K562 (cell line): Measurements from ENCODE around the gene NVL. TPM values are rescaled to one million over a fixed set of nuclear protein-coding genes. Genes with fewer than 3 reads are reported as not detected.
A peak's percentile ranks its signal among the peaks of the same experiment; 100 is the strongest.

Source experiments
- ATAC-seq: fragments of 200-7000 bp; cut with Tn5 transposase; 3 replicates; pipeline ENCODE4 v1.9.1; 2020; ENCODE audit warnings: moderate library complexity
- BruUV-seq: library from RNA; stranded (reverse); fragments of 400-500 nt; replicated peaks from 2 replicates; lab custom pipeline; 2021; lab: Mats Ljungman, UMichigan
- CTCF ChIA-PET: fragments of 300-600 bp; formaldehyde crosslinking; extraction: SDS; loops from one replicate; lab custom pipeline; 2021; ENCODE audit warnings: low intra/inter-chr PET ratio; lab: Yijun Ruan, JAX
- POLR2A ChIA-PET: fragments of 300-600, 350-650 bp; sonication (Branson Sonifier 250); formaldehyde crosslinking; extraction: SDS; loops from one replicate; lab custom pipeline; 2021; ENCODE audit warnings: antibody characterized with exemption, inconsistent platforms; lab: Yijun Ruan, JAX
- DNase-seq, 4 experiments: peaks; one replicate each; pipeline versions ENCODE4 v3.0.0 to v3.0.0-alpha.2; 2011 to 2018; ENCODE audit warnings: low spot score in 3 of 4, mixed read lengths in 3 of 4; ENCODE audit errors: extremely low read depth in 1 of 4
- FAIRE-seq: peaks from 2 replicates; lab custom pipeline; 2011; peaks lifted over from hg19 to GRCh38; lab: Jason Lieb, UNC
- H2AFZ ChIP-seq: 2 replicates; pipeline ENCODE4 v1.6.0; 2011; ENCODE audit warnings: low read depth, low read length, control low read depth, inconsistent platforms
- H3K27ac ChIP-seq: fragments of 200-600 bp; 3 replicates; pipeline ENCODE4 v1.8.0; 2011; ENCODE audit warnings: low read depth, mild to moderate bottlenecking, control low read depth, inconsistent platforms, low read length, moderate library complexity, mixed read lengths; ENCODE audit errors: extremely low read depth
- H3K27me3 ChIP-seq, 2 experiments: fragments of 300-600 bp in 1 of 2; 2 replicates in 1 of 2; 3 replicates in 1 of 2; pipeline versions ENCODE4 v1.6.0 to v1.8.0; 2011; ENCODE audit warnings: inconsistent platforms in 2 of 2, low read length in 2 of 2, mild to moderate bottlenecking in 1 of 2, mixed read lengths in 1 of 2, moderate library complexity in 1 of 2; ENCODE audit not compliant: control insufficient read depth in 2 of 2, insufficient read depth in 2 of 2
- H3K36me3 ChIP-seq: fragments of 300-600 bp; 3 replicates; pipeline ENCODE4 v1.8.0; 2011; ENCODE audit warnings: mild to moderate bottlenecking, low read length, inconsistent platforms; ENCODE audit not compliant: control insufficient read depth, insufficient read depth
- H3K4me1 ChIP-seq, 2 experiments: fragments of 200-600 bp in 1 of 2; replicated peaks in 1 of 2; 2 replicates in 1 of 2; 3 replicates in 1 of 2; pipeline versions ENCODE4 v1.5.1 to v1.8.0; 2011; ENCODE audit warnings: inconsistent platforms in 2 of 2, low read length in 2 of 2, mild to moderate bottlenecking in 1 of 2, mixed read lengths in 1 of 2, moderate library complexity in 1 of 2; ENCODE audit not compliant: control insufficient read depth in 2 of 2, insufficient read depth in 2 of 2
- H3K4me2 ChIP-seq: 2 replicates; pipeline ENCODE4 v1.6.1; 2011; ENCODE audit warnings: low read length, control low read depth, inconsistent platforms, mixed read lengths; ENCODE audit not compliant: insufficient read depth
- H3K4me3 ChIP-seq: fragments of 200-600 bp; sonication (generic), shearing (Covaris generic); 2 replicates; pipeline ENCODE4 v1.5.1; 2016; ENCODE audit warnings: control low read depth, inconsistent platforms
- H3K79me2 ChIP-seq: fragments of 200-600 bp; 3 replicates; pipeline ENCODE4 v1.8.0; 2011; ENCODE audit warnings: low read length, inconsistent platforms; ENCODE audit not compliant: control insufficient read depth, insufficient read depth
- H3K9ac ChIP-seq, 2 experiments: 2 replicates each; pipeline versions ENCODE4 v1.6.0 to v1.6.1; 2011; ENCODE audit warnings: low read depth in 2 of 2, low read length in 2 of 2, control low read depth in 1 of 2, inconsistent platforms in 1 of 2, mild to moderate bottlenecking in 1 of 2, mixed read lengths in 1 of 2; ENCODE audit not compliant: insufficient read depth in 1 of 2
- H3K9me1 ChIP-seq: one replicate; pipeline ENCODE4 v1.6.0; 2011; ENCODE audit warnings: inconsistent platforms, mild to moderate bottlenecking, low read length, moderate library complexity; ENCODE audit not compliant: control insufficient read depth, insufficient read depth
- H3K9me3 ChIP-seq: replicated peaks from 2 replicates; pipeline ENCODE4 v1.5.1; 2011; ENCODE audit warnings: low read depth, low read length, inconsistent platforms; ENCODE audit not compliant: control insufficient read depth, insufficient read depth
- H4K20me1 ChIP-seq: replicated peaks from 2 replicates; pipeline ENCODE4 v1.6.1; 2011; ENCODE audit warnings: low read length, inconsistent platforms, mixed read lengths; ENCODE audit not compliant: control insufficient read depth, insufficient read depth
- ATF1 ChIP-seq, 2 experiments: fragments of 450-650 bp in 1 of 2; IDR thresholded peaks; 2 replicates each; pipeline ENCODE4 v1.6.1; 2016; ENCODE audit warnings: missing compliant biosample characterization in 1 of 2, missing genetic modification characterization in 1 of 2
- CBX5 ChIP-seq: IDR thresholded peaks from 2 replicates; pipeline ENCODE4 v1.6.1; 2014; ENCODE audit warnings: low read depth, borderline replicate concordance
- CC2D1A ChIP-seq: fragments of 450-650 bp; IDR thresholded peaks from 2 replicates; pipeline ENCODE4 v1.6.1; 2017; ENCODE audit warnings: mild to moderate bottlenecking
- CEBPG ChIP-seq, 3 experiments: fragments of 200-800 bp in 1 of 3; sonication (Bioruptor generic) in 1 of 3; sonication (generic) in 1 of 3; formaldehyde crosslinking in 1 of 3; IDR thresholded peaks in 2 of 3; conservative IDR thresholded peaks in 1 of 3; 2 replicates each; pipeline versions ENCODE4 v1.6.1 to v1.8.0; 2016 to 2022; ENCODE audit warnings: missing compliant biosample characterization in 2 of 3, missing genetic modification characterization in 2 of 3, mild to moderate bottlenecking in 1 of 3, missing genetic modification reagents in 1 of 3
- NUFIP1 ChIP-seq: fragments of 450-650 bp; IDR thresholded peaks from 2 replicates; pipeline ENCODE4 v1.6.1; 2018; ENCODE audit not compliant: partially characterized antibody
- TRIM28 ChIP-seq: fragments of 450-650 bp; IDR thresholded peaks from 2 replicates; pipeline ENCODE4 v1.6.1; 2017
- YBX1 ChIP-seq: fragments of 450-650 bp; IDR thresholded peaks from 2 replicates; pipeline ENCODE4 v1.7.1; 2016; ENCODE audit warnings: mild to moderate bottlenecking
- ZFP1 ChIP-seq: fragments of 450-650 bp; formaldehyde crosslinking; IDR thresholded peaks from 2 replicates; pipeline ENCODE4 v1.4.0; 2020; ENCODE audit warnings: mild to moderate bottlenecking, mixed read lengths
- WGBS: fragments of 100-300 bp; shearing (Covaris generic); methylation state at CpG from one replicate; pipeline ENCODE4 v1.1.6; 2016; ENCODE audit warnings: low coverage, mixed read lengths; ENCODE audit not compliant: insufficient coverage; ENCODE audit errors: missing lambda C conversion rate; 5-methylcytosine and 5-hydroxymethylcytosine counted together
- in situ Hi-C: fragments of 300-500 bp; cut with MboI; formaldehyde crosslinking; loops from 4 replicates; pipeline ENCODE4 v1.15.0; 2018; ENCODE audit warnings: inconsistent platforms, mixed read lengths
- intact Hi-C: fragments of 100-400 bp; cut with micrococcal nuclease; formaldehyde crosslinking; loops from 2 replicates; pipeline ENCODE4 v1.14.2; 2022
- polyA plus RNA-seq, 8 experiments: library from polyadenylated mRNA; depleted of rRNA in 4 of 8; stranded (reverse) in 5 of 8; unstranded in 3 of 8; fragments of >200 nt; fragmentation: Nextera tagmentation in 2 of 8; fragmentation: Illumina TruSeq in 1 of 8; extraction: Ambion mirVana in 2 of 8; extraction: Trizol in 1 of 8; gene quantifications; 2 replicates each; pipeline versions ENCODE4 v1.2.1 to v1.2.3, GENCODE V29; 2011 to 2014; ENCODE audit warnings: inconsistent platforms in 1 of 8, missing spikeins in 1 of 8
- total RNA-seq, 7 experiments: library from RNA; depleted of rRNA in 6 of 7; stranded (reverse); fragments of >200 nt in 6 of 7; fragmentation: Illumina TruSeq in 2 of 7; extraction: Trizol in 2 of 7; gene quantifications; 2 replicates each; pipeline versions ENCODE4 v1.2.1 to v1.2.3, GENCODE V29; 2011 to 2021; ENCODE audit warnings: low replicate concordance in 1 of 7
- TF ChIP-seq, protein P1 (sequence below): sonication (generic); formaldehyde crosslinking; IDR thresholded peaks from 2 replicates; pipeline ENCODE4 v1.8.0; 2022; ENCODE audit warnings: mild to moderate bottlenecking, low read depth, missing genetic modification reagents

NVL gene
- total and polyA plus RNA-seq, 9 of the 15 experiments (the other 6 are each of a cell fraction or from before 2014, with no cell fraction given) = 32.5 to 86.6 (median 62.9) TPM

DNA sequence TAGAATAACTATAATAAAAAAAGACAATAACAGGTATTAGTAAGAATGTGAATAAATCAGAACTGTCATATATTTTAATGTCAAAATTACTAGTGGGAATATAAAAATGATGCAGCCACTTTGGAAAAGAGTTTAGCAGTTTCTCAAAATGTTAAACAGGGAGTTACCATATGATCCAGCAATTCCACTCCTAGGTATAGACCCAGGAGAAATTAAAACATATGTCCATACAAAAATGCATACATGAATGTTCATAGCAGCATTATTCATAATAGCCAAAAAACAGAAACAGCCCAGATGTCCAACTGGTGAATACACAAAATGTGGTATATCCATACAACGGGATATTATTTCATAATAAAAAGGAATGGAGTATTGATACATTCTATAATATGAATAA lies 71.6 kb downstream of the NVL start:
- H4K20me1 ChIP-seq = no peaks in the 10 kb centered on the region
- in situ Hi-C loops (no loop called here), intact Hi-C loops (no loop called here)
- CTCF ChIA-PET = no interaction called here
- TF ChIP-seq NUFIP1 (no peak), TRIM28 (no peak), ATF1 (CRISPR knock-in tag; IDR thresholded peaks at IDR 0.05) (no peak), ATF1 (tag; IDR thresholded peaks at IDR 0.05) (no peak), ZFP1 (CRISPR knock-in tag) (no peak), YBX1 (no peak), CBX5 (no peak), CC2D1A (no peak)
- TF ChIP-seq, all 486 proteins: peak for 0
- H3K9me1 ChIP-seq = no peaks in the 10 kb centered on the region
- no peak overlapping the region for H3K4me2 ChIP-seq
- WGBS = 95% methylated on average over 1 of the region's 1 CpG
- ATAC-seq = no peak
- no peak overlapping the region for H3K9ac ChIP-seq
- FAIRE-seq = no peak
- H3K79me2 ChIP-seq = no peaks in the 10 kb centered on the region
- DNase-seq = no peak
- no peak overlapping the region for H2AFZ ChIP-seq
- H3K27ac ChIP-seq = no peak overlapping the region
- peaks cover 8% of the 10 kb centered on the region; the same call in 1 of the 3 replicates for H3K36me3 ChIP-seq
- POLR2A ChIA-PET = no interaction called here
- H3K4me1 ChIP-seq = peaks cover 0 to 13% of the 10 kb centered on the region in 2 experiments; a peak in 2 of 5 replicates
- H3K27me3 ChIP-seq = no peaks in the 10 kb centered on the region
- no peak overlapping the region for H3K4me3 ChIP-seq
- no peaks in the 10 kb centered on the region for H3K9me3 ChIP-seq
- BruUV-seq = no TSS peak

DNA sequence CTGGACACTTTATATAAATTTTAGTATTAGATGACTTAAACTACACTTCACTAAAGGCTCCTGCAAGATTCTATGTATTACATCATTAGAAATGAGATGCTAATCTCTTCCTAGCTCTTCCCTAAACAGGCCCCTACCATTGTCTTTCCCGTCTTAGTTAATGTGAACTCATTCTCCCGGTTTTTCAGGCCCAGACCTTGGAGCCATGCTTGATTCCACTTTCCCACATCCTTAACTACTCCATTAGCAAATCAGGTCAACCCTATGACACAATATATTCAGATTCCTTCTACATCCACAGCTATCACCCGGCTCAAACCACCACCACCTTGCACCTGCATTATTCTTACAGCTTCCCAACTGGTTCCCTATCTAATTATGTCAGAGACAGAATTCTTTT lies 73.3 kb downstream of the NVL start:
- no peak for ATAC-seq
- H3K27me3 ChIP-seq = no peaks in the 10 kb centered on the region
- FAIRE-seq = no peak
- H3K4me2 ChIP-seq = no peak overlapping the region
- intact Hi-C loops (no loop called here), in situ Hi-C loops (no loop called here)
- no peaks in the 10 kb centered on the region for H3K9me1 ChIP-seq
- no peaks in the 10 kb centered on the region for H3K79me2 ChIP-seq
- CTCF ChIA-PET = interaction anchor here (0.7 kb wide), 1 partner anchor 130 kb away, joined by 4 read pairs; no protein-coding TSS in a partner anchor
- peaks cover 6% of the 10 kb centered on the region; the same call in 1 of the 3 replicates for H3K36me3 ChIP-seq
- DNase-seq = no peak
- no peak overlapping the region for H3K9ac ChIP-seq
- WGBS = 77% methylated on average over 3 of the region's 3 CpGs
- H4K20me1 ChIP-seq = no peaks in the 10 kb centered on the region
- no peak overlapping the region for H3K4me3 ChIP-seq
- no TSS peak for BruUV-seq
- no peak overlapping the region for H3K27ac ChIP-seq
- POLR2A ChIA-PET = no interaction called here
- no peak for TF ChIP-seq CEBPG (CRISPR knock-in tag; IDR thresholded peaks at IDR 0.05)
- 0 out of 4 replicates have a peak, but pooled peaks of 1 of the 2 experiments have one; percentile 22 for TF ChIP-seq CEBPG (tag; conservative IDR thresholded peaks at IDR 0.05 in 1 of 2, IDR thresholded peaks at IDR 0.05 in 1 of 2)
- TF ChIP-seq, protein P1, sequence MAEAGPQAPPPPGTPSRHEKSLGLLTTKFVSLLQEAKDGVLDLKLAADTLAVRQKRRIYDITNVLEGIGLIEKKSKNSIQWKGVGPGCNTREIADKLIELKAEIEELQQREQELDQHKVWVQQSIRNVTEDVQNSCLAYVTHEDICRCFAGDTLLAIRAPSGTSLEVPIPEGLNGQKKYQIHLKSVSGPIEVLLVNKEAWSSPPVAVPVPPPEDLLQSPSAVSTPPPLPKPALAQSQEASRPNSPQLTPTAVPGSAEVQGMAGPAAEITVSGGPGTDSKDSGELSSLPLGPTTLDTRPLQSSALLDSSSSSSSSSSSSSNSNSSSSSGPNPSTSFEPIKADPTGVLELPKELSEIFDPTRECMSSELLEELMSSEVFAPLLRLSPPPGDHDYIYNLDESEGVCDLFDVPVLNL (CRISPR knock-in tag) = no peak
- H3K9me3 ChIP-seq = no peaks in the 10 kb centered on the region
- H2AFZ ChIP-seq = no peak overlapping the region
- no peaks in the 10 kb centered on the region for H3K4me1 ChIP-seq
